HG03378 (cell line): ENCODE data around the gene FMN1.
"Not testable (repeated sequence)": the region's sequence is repeated elsewhere in the genome, so short reads cannot be mapped to it uniquely, and the experiment has no call there.

Experiments used
- ATAC-seq: cut with Tn5 transposase; IDR thresholded peaks from one replicate; pipeline ENCODE4 v1.9.1; 2021; ENCODE audit warnings: mild to moderate bottlenecking, moderate library complexity; ENCODE audit not compliant: unreplicated experiment

FMN1 gene

DNA sequence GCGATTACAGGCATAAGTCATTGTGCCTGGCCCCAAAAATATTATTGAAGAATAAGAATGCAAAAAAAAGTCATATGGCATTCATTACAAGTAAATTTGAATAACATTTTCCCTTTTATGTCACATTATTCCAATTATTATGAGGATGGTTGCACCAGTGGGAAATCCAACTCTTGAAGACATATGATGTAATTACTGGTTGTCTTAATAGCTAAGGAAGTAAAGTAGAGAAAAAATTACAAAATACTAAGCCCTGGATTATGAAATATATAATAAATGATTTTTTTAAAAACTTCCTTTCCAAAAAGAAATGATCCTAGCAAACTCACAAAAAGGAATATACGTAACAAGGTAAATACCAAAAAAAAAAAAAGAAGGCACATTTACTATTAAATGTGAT, 98.9 kb downstream of the FMN1 start:
- ATAC-seq: no peak

- no peak for ATAC-seq
These were observed 100.2 kb downstream of the FMN1 start for GRCh38 chr15:33094336-33094735.

DNA sequence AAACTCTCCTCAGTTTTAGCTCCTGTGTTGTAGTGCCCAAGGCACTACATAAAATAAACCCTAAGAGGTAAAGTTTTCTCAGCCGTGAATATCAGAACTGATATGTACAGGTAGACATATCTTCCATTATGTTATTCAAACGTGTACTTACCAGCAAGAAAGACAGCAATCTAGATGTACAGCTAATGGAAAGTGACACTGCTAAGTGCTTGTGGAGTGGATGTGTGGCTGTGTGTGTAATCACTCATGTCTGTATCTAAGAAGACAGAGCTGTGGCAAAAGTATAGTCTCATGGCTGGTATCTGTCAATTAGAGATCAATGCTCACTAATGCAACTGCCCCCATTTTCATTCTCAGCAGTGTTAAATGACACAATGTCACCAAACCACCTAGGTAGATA, 101.3 kb downstream of the FMN1 start:
- no peak for ATAC-seq

GRCh38 chr15:33091983-33092693, 102.4 kb downstream of the FMN1 start:
- ATAC-seq: no peak

GRCh38 chr15:33089878-33090757, 104.4 kb downstream of the FMN1 start:
- no peak for ATAC-seq

DNA sequence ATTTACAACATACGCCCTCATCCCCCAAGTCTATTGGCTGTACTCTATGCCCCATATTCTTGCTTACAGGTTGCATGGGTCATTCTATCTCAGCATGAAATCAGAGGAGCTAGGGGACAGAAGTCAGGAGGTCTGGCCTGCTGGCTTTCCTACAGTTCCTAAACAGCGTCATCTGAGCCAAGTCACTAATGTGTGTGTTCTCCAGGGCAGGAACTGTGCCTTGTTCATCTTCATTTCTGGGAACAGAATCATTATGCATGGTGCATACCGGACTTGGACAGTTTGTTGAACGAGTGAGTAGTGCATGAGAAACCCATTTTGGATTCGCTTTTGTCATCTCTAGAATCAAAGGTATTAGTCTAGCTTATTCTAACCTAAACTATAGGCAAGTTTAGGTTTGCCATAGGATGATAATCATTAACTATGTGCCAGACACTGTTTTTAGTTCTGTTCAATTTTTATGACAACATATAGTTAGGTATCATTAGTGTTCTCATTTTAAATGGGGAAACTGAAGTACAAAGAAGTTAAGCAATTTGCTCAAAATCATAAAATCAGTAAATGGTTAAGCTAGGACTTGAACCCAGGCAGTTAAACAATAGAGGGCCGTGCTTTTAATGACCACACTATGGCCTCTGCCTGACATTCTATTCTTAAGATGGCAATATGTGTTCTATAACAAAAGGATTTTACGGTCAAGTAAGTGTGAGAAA, 105.2 kb downstream of the FMN1 start:
- no peak for ATAC-seq

DNA sequence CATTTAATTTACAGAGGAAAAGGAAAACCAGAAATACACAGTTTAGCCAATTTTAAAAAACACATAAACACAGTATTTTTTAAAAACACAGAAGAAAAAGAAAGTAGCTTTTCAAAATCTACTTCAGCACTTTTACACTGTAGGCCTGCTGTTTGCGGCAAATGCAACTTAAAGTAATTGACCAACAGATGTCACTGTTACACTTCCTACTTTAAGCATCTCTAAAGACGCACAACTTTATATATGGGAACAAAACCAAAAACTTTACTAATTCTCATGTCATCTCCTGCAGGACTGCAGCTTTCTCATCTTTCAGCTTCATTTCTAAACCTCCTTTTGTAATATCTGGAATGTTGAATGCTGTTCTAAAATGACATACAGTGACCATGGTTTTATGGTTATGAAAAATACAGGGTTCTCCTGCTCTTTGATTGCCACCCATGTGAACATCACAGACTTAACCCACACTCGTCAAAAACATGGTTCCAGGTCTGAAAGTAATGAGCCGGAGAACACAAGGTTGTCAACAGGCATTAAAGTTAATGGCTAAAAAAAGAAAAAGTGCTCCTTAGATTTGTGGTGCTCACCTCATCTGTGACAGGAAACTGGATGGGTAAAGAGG, 107.9 kb downstream of the FMN1 start:
- ATAC-seq: no peak

DNA sequence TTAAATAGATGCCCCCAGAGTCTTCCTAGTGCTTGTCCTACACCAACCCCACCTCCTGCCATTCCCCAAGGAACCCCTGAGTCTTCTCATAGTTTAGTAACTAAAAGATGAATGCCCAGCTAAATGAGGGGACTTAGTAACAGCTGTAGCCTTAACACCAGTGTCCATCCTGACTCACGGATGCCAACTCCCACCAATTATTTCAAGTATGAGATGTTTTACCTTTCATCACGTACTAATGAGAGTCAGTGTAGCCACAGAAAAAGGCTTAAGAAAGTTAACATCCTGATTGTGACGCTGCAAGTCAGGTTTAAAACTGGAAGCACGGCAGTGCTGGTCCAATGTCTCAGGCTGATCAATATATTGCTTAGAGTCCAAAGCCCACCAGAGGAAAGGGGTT, 109.9 kb downstream of the FMN1 start:
- no peak for ATAC-seq

DNA sequence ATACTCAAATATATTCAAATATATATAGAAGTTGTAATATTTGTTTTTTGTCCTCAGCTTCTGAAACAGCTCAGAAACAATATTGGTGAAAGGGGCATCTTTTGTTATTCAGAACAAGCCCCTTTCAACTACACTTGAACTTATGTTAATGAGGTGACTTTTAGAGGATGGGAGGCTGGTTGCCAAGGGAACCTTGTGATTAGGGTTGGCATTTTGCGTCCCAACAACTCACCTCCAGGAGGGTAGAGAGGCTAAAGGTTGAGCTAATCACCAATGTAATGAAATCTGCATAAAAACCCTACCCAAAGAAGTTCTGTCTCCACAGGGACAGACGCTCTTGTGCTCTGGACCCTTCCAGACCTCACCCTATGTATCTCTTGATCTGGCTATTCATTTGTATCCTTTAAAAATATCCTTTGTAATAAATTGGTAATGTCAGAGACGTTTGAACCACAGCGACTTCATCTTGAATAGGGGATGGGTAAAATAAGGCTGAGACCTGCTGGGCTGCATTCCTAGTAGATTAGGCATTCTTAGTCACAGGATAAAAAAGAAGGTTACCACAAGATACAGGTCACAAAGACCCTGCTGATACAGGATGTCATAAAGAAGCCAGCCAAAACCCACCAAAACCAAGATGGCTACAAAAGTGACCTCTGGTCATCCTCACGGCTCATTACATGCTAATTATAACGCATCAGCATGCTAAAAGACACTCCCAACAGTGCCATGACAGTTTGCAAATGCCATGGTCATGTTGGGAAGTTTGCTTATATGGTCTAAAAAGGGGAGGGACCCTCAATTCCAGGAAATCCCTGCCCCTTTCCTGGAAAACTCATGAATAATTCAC, 111.1 kb downstream of the FMN1 start:
- ATAC-seq: no peak

- ATAC-seq: no peak
These were observed 114.5 kb downstream of the FMN1 start for GRCh38 chr15:33080006-33080405.

DNA sequence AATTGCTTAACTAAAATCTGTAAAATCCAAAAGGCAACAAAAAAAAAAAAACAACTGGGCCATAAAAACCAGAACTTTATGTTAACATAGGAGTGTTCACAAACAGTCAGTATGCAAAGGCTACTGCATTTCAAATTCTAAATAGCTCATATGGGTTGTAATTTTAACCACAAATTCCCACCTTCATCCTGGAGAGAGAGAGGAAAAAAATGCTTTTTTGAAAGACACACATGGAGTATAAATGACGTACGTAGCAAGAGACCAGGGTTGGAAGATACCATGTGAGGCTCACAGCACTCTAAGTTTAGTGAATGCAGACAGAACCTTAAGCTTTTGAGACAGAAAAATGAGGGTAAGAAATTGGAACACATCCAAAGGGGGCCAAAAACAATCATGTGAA, 115.9 kb downstream of the FMN1 start:
- ATAC-seq: no peak

- ATAC-seq: no peak
These were observed 117.6 kb downstream of the FMN1 start for GRCh38 chr15:33076937-33077336.

DNA sequence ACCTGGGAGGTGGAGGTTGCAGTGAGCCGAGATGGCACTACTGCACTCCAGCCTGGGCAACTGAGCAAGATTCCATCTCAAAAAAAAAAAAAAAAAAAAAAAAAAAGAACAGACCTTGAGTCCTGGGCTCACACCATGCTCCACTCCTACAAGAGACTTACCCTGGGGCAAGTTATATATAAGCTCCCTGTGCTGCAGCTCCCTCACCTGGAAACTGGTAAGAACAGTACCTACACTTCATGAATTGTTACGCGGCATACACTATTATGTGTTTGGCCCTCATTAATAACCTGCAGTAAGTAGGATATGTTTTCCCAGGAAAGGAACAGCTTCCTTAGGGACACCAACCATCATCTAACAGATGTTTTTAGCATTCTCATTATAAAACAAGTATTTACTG, 119.6 kb downstream of the FMN1 start:
- no peak for ATAC-seq

DNA sequence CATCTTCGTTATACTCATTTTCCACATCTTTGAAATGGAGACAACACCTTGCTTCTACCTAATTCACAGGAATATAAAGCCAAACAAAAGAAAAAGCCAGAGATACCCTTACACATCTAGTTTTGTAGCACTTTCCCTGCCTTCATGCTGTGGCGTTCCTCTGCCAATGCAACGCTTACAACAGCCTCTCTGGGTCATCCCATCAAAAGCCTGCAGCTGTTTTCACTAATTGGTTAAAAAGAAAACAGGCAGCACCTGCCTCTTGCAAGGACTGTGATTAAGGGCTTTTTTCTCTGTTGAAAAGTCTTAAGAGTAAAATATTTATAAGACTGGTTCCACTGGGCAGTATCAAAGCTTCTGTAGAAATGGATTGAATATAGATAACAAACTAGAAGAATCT, 120.3 kb downstream of the FMN1 start:
- no peak for ATAC-seq

DNA sequence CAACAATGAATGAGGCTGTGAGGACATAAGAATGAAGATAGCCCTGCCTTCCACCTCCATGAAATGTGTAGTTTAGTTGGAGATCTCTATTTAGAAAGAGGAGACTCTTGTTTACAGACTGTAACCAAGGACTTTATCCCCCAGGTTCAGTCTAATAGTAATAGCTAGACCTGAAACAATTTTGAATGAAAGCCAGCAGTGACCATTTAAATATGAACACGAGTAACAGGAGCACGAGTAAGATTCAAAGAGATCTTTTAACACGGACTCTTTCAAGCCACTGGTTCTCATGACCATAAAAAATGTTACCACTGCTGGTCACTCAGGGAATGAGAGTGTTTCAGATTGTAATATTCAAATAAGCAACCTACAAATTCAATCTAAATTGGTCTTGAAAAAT, 123.1 kb downstream of the FMN1 start:
- ATAC-seq: no peak

DNA sequence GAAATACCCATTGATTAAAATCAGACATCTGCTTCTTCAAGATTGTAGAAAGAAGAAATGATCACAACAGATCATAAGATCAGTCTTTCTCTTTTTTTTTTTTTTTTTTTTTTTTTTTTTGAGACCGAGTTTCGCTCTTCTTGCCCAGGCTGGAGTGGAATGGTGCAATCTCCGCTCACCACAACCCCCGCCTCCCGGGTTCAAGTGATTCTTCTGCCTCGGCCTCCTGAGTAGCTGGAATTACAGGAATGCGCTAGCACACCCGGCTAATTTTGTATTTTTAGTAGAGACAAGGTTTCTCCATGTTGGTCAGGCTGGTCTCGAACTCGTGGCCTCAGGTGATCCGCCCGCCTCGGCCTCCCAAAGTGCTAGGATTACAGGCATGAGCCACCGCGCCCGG, 124.6 kb downstream of the FMN1 start:
- ATAC-seq: not testable (repeated sequence)

GRCh38 chr15:33069161-33069560, 125.4 kb downstream of the FMN1 start:
- ATAC-seq: no peak

GRCh38 chr15:33068511-33068990, 126.0 kb downstream of the FMN1 start:
- ATAC-seq: no peak

GRCh38 chr15:33068007-33068481, 126.5 kb downstream of the FMN1 start:
- no peak for ATAC-seq

GRCh38 chr15:33067456-33067855, 127.1 kb downstream of the FMN1 start:
- no peak for ATAC-seq
